Muscle of back (tissue), 10 donors: Measurements from ENCODE around the gene SLC6A1. TPM values are rescaled to one million over a fixed set of nuclear protein-coding genes. Genes with fewer than 3 reads are reported as not detected.

ENCODE experiments used
- polyA plus RNA-seq, 10 donors: library from polyadenylated mRNA; unstranded; fragments of 120-200 nt; gene quantifications; one replicate each; pipeline ENCODE4 v1.2.1, GENCODE V29; 2013; ENCODE audit not compliant: insufficient read length in 10 of 10

The SLC6A1 gene
- polyA plus RNA-seq, 10 donors, result 1.1 to 5.2 (median 2.6) TPM

Other genes with a start within 250 kb of the SLC6A1 start
- gene SLC6A11, start 176.5 kb upstream of the SLC6A1 start, polyA plus RNA-seq, result under 1 TPM in 5 of 10 donors, not detected in 5; 0.05 to 0.57 (median 0.20) TPM
- 1 to 10 TPM; 3.1 to 5.2 (median 4.3) TPM for gene HRH1, start 161.7 kb downstream of the SLC6A1 start, polyA plus RNA-seq